Thyroid gland (tissue), 4 donors: Measurements from ENCODE around the gene ANAPC5. TPM values are rescaled to one million over a fixed set of nuclear protein-coding genes. Genes with fewer than 3 reads are reported as not detected.

Experiments used
- DNase-seq, 2 donors: peaks; one replicate each; pipeline ENCODE4 v3.0.0-alpha.2; 2019
- H3K27ac ChIP-seq, 3 donors: fragments of 200-600 bp; sonication (generic); 1 replicate in 2 of 3; 2 replicates in 1 of 3; pipeline ENCODE4 v1.5.1; 2016 to 2019; ENCODE audit warnings: mild to moderate bottlenecking in 1 of 3, moderate library complexity in 1 of 3
- H3K27me3 ChIP-seq: fragments of 200-600 bp; sonication (generic); one replicate; pipeline ENCODE4 v1.5.1; 2019
- H3K36me3 ChIP-seq, 2 donors: fragments of 200-600 bp; sonication (generic); one replicate each; pipeline ENCODE4 v1.5.1; 2016 to 2019
- H3K4me1 ChIP-seq, 2 donors: fragments of 200-600 bp; sonication (generic); one replicate each; pipeline ENCODE4 v1.5.1; 2017 to 2019
- H3K4me3 ChIP-seq, 3 donors: fragments of 200-600 bp; sonication (generic); replicated peaks in 1 of 3; 1 replicate in 2 of 3; 2 replicates in 1 of 3; pipeline ENCODE4 v1.5.1; 2016; ENCODE audit warnings: mild to moderate bottlenecking in 1 of 3
- H3K9me3 ChIP-seq: fragments of 200-600 bp; sonication (generic); one replicate; pipeline ENCODE4 v1.5.1; 2017
- POLR2A ChIP-seq, 2 donors: fragments of 450-650 bp; IDR thresholded peaks; one replicate each; pipeline ENCODE4 v1.6.1; 2017; ENCODE audit warnings: antibody characterized with exemption in 2 of 2, mild to moderate bottlenecking in 2 of 2, moderate library complexity in 1 of 2
- WGBS, 2 donors: methylation state at CpG; one replicate each; pipeline ENCODE4 v1.1.5; 2017; 5-methylcytosine and 5-hydroxymethylcytosine counted together
- intact Hi-C: fragments of 100-400 bp; cut with DNase I; formaldehyde crosslinking; loops from one replicate; pipeline ENCODE4 v1.15.1; 2023
- total RNA-seq, 4 donors: library from RNA; depleted of rRNA; stranded (reverse); fragments of >200 nt; gene quantifications; one replicate each; pipeline ENCODE4 v1.2.3, GENCODE V29; 2016
- TF ChIP-seq, protein P1 (sequence below), 6 experiments: fragments of 200-600 bp in 3 of 6; fragments of 450-650 bp in 3 of 6; sonication (generic) in 3 of 6; IDR thresholded peaks; one replicate each; pipeline ENCODE4 v1.5.1; 2016 to 2019; ENCODE audit warnings: antibody characterized with exemption in 6 of 6, mild to moderate bottlenecking in 2 of 6, inconsistent platforms in 1 of 6, moderate library complexity in 1 of 6

ANAPC5 gene
- total RNA-seq, 4 donors from 2014 or later = 114 to 161 (median 135) TPM

- Histone ChIP-seq H3K4me3 (no peak overlapping the region), H3K36me3 (peaks cover 15 to 38% of the 10 kb centered on the region in 2 donors), H3K27ac (no peak overlapping the region), H3K27me3 (no peaks in the 10 kb centered on the region), H3K4me1 (peaks cover 9 to 11% of the 10 kb centered on the region in 2 donors), H3K9me3 (no peaks in the 10 kb centered on the region)
- DNase-seq = no peak
- TF ChIP-seq, protein P1, sequence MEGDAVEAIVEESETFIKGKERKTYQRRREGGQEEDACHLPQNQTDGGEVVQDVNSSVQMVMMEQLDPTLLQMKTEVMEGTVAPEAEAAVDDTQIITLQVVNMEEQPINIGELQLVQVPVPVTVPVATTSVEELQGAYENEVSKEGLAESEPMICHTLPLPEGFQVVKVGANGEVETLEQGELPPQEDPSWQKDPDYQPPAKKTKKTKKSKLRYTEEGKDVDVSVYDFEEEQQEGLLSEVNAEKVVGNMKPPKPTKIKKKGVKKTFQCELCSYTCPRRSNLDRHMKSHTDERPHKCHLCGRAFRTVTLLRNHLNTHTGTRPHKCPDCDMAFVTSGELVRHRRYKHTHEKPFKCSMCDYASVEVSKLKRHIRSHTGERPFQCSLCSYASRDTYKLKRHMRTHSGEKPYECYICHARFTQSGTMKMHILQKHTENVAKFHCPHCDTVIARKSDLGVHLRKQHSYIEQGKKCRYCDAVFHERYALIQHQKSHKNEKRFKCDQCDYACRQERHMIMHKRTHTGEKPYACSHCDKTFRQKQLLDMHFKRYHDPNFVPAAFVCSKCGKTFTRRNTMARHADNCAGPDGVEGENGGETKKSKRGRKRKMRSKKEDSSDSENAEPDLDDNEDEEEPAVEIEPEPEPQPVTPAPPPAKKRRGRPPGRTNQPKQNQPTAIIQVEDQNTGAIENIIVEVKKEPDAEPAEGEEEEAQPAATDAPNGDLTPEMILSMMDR (IDR thresholded peaks at IDR 0.05) = no peak
- intact Hi-C loops = no loop called here
- 87 to 88% methylated on average over 2 of the region's 2 CpGs for WGBS, 2 donors
Measured at GRCh38 chr12:121346747-121347146, 5.5 kb downstream of the ANAPC5 start.

GRCh38 chr12:121345151-121345815, 6.9 kb downstream of the ANAPC5 start:
- 74 to 90% methylated on average over 4 of the region's 4 CpGs for WGBS, 2 donors

GRCh38 chr12:121344506-121344905, 7.7 kb downstream of the ANAPC5 start:
- Histone ChIP-seq H3K4me1 (no peaks in the 10 kb centered on the region), H3K27me3 (no peaks in the 10 kb centered on the region), H3K9me3 (no peaks in the 10 kb centered on the region), H3K27ac (no peak overlapping the region), H3K4me3 (no peak overlapping the region), H3K36me3 (peaks cover 25 to 51% of the 10 kb centered on the region in 2 donors)
- no peak for DNase-seq
- no peak for TF ChIP-seq POLR2A (IDR thresholded peaks at IDR 0.05)
- TF ChIP-seq, protein P1 (IDR thresholded peaks at IDR 0.05) = no peak
- intact Hi-C loops = no loop called here
- 90 to 92% methylated on average over 3 of the region's 3 CpGs for WGBS, 2 donors

More at GRCh38 chr12:121345151-121345815, 6.9 kb downstream of the ANAPC5 start:
- Histone ChIP-seq H3K27me3 (no peaks in the 10 kb centered on the region), H3K27ac (no peak overlapping the region), H3K4me3 (no peak overlapping the region), H3K4me1 (no peaks in the 10 kb centered on the region), H3K9me3 (no peaks in the 10 kb centered on the region), H3K36me3 (peaks cover 25 to 48% of the 10 kb centered on the region in 2 donors)
- TF ChIP-seq, protein P1 (IDR thresholded peaks at IDR 0.05) = no peak
- TF ChIP-seq POLR2A (IDR thresholded peaks at IDR 0.05) = no peak
- intact Hi-C loops = no loop called here
- DNase-seq = no peak

GRCh38 chr12:121337416-121337815, 14.8 kb downstream of the ANAPC5 start:
- WGBS, 2 donors = 98 to 99% methylated on average over 4 of the region's 4 CpGs
- Histone ChIP-seq H3K9me3 (no peaks in the 10 kb centered on the region), H3K27me3 (no peaks in the 10 kb centered on the region), H3K4me1 (no peaks in the 10 kb centered on the region), H3K36me3 (peaks cover 34 to 37% of the 10 kb centered on the region in 2 donors), H3K27ac (no peak overlapping the region), H3K4me3 (no peak overlapping the region)
- no peak for TF ChIP-seq POLR2A (IDR thresholded peaks at IDR 0.05)
- TF ChIP-seq, protein P1 (IDR thresholded peaks at IDR 0.05) = no peak
- intact Hi-C loops = no loop called here
- DNase-seq = no peak

- no peaks in the 10 kb centered on the region for H3K27me3 ChIP-seq
- no peak overlapping the region for H3K27ac ChIP-seq
- no peak overlapping the region for H3K4me3 ChIP-seq
- WGBS, 2 donors = 62% methylated on average over 8 of the region's 8 CpGs
- no peaks in the 10 kb centered on the region for H3K9me3 ChIP-seq
- intact Hi-C loops = loop anchor here (5.0 kb wide), 1 partner anchor 108 kb away; no protein-coding TSS in a partner anchor
- H3K36me3 ChIP-seq = peaks cover 31 to 39% of the 10 kb centered on the region in 2 donors
- H3K4me1 ChIP-seq = no peaks in the 10 kb centered on the region
- DNase-seq = no peak
- TF ChIP-seq, protein P1 (IDR thresholded peaks at IDR 0.05) = peak; percentile 33 to 86 (median 74)
- no peak for TF ChIP-seq POLR2A (IDR thresholded peaks at IDR 0.05)
Measured at GRCh38 chr12:121334513-121335343, 17.5 kb downstream of the ANAPC5 start.
